AG09319 (cell line): ENCODE results near the gene XPO4.

Source experiments
- DNase-seq: peaks from one replicate; pipeline ENCODE4 v3.0.0-alpha.2; 2010; ENCODE audit warnings: low read depth; ENCODE audit errors: extremely low read depth
- CTCF ChIP-seq: IDR thresholded peaks from 2 replicates; pipeline ENCODE4 v1.5.1; 2011; ENCODE audit warnings: low read depth, mild to moderate bottlenecking, inconsistent platforms, low read length, moderate library complexity

The XPO4 gene

DNA sequence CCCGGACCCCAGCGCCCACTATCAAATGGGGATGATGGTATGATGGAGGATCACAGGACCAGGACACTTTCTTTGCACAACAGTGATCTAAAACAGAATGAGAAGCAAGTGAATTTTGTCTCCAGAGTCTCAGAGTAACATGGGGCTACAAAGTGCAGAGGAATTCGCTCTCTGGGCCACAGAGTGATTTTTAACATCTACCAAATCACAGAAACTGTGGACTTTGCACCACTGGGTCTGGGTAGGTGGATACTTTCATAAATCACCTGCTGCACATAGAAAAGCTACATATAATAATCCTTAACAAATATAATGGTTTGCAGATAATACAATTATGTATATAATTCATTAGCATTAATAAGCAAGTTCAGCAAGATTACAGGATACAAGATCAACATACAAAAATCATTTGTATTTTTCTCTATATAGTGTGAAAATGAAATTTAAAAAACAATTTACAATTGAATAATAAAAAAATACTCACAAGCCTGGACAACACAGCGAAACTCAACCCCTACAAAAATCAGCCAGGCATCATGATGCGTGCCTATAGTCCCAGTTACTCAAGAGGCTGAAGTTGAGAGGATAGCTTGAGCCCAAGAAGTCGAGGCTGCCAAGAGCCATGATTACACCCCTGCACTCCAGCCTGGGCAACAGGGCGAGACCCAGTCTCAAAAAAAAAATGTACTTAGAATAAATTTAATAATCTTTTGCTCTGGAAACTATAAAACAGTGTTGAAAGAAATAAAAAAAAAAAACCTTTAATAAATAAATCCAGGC, 68.5 kb downstream of the XPO4 start:
- TF ChIP-seq CTCF: no peak
- no peak for DNase-seq

- TF ChIP-seq CTCF: no peak
- DNase-seq: no peak
Observed at GRCh38 chr13:20832861-20833260, 69.7 kb downstream of the XPO4 start.

DNA sequence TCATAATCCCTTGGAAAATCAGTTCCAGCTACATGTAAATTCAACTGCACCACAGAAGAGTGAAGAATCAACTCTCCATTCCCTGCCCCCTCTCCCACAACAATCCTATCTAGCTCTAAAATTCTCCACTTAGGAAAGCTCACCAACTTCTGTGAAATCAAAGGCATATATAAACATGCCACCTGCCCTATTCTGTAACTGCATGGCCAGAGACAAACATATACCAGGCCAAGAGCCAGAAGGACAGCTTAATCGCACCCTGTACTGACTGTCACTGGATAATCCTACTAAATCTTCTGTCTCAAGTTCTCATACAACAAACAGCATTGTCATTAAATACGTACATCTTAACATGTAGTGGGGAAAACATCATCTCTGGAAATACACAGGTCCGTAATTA, 70.6 kb downstream of the XPO4 start:
- DNase-seq: no peak
- no peak for TF ChIP-seq CTCF

DNA sequence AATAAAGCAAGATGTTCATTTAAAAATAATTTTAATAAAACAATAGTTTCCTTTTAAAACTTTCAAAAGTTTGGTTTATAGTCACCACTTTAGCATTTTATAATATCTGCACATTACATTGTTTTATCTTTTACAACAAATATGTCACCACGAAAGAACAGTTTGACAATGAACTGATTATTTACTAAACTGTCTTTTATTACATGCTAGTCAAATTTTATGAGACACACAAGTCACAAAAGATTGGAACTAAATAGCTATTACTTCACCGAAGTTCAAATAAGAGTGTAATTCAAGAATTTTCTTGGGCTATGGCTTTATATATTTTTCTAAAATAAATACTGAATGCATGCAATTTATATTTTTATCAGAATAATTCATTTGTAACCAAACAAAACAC, 71.3 kb downstream of the XPO4 start:
- DNase-seq: no peak
- no peak for TF ChIP-seq CTCF

DNA sequence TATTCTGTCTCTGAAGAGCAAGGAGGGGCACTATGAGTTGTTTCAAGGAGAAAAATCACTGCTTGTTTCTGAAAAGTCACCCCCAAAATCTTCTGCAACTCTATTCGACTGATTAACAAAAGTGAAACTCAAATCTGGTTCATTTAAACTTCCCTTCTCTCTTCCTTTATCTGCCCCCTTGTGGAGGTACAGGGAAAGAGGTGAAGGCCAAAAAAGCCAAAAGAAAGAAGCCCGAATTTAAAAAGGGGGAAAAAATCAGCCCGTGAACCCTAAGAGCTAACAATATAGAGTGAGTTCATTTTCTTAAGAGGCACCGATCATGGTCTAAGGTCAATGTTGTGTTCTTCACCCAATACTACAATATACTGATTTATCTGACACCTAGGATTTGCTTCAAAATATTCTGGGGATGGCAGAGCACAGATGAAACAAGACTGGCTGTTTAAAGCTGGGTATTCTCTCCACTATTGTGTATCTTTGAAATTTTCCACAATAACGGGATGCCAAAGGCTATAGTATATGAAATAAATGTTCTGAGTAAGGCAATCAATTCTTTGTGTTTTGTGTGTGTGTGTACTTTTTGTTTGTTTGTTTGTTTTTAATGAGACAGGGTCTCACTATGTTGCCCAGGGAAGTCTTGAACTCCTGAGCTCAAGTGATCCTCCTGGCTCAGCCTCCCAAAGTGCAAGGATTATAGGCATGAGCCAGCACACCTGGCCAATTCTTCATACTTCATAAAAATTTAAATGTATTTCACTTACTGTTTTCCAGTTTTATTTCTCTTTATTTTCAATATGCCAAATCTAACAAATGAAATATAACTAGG, 73.8 kb downstream of the XPO4 start:
- TF ChIP-seq CTCF: peak; percentile 89
- peak; percentile 7 for DNase-seq

DNA sequence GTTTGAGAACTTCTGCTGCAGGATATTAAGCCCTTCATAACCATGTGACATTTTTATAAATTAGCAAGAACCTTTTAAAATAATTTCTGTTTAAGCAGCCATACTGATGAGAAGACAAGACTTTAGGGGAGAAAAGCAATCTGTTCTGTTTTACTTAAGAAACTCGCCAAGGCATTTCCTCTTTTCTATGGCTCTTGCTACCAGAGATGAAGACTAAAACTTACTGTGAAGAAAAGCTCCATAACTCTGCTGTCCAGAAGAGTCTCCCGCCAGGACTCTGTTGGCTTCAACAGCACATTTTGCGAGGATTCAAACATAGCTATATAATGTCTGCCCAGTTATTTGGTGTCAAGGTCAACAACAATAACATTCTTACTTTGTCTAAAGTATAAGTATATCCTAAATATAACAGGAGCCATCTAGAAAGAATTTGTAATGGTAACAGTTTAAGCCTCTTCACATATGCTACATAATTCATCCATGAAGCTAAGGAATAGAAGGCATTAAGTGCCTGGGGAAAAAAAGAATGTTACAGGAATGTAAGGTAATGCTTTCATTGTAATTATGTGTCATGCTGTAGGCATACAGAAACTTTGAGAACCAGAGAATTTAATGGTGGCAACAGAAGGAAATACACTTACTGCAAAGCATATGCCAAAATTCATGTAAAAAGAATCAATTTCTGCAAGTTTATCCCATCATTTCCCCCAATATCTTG, 75.5 kb downstream of the XPO4 start:
- no peak for TF ChIP-seq CTCF
- no peak for DNase-seq
